Measurements from ENCODE around the gene MDN1.

GRCh38 chr6:89775150-89775549, 44.4 kb downstream of the MDN1 start:
- no peak for TF ChIP-seq POLR2A (IDR thresholded peaks at IDR 0.05; ENCODE audit: low read depth, low read length)
- no peak for TF ChIP-seq TAF1 (IDR thresholded peaks at IDR 0.05; ENCODE audit: borderline replicate concordance, low read depth, low read length)
